DOHH2 (cell line): ENCODE results near the gene CIAO1.

Experiments used
- H3F3A ChIP-seq: fragments of 200-600 bp; sonication (generic), shearing (Covaris generic); 2 replicates; pipeline ENCODE4 v1.6.0; 2016; ENCODE audit warnings: antibody characterized with exemption, mild to moderate bottlenecking; ENCODE audit not compliant: control insufficient read depth, insufficient read depth
- H3K27ac ChIP-seq: fragments of 200-600 bp; sonication (generic); 2 replicates; pipeline ENCODE4 v1.5.1; 2014; ENCODE audit warnings: low read depth, mild to moderate bottlenecking, low read length, moderate library complexity
- H3K27me3 ChIP-seq: fragments of 200-600 bp; sonication (generic); 2 replicates; pipeline ENCODE4 v1.6.1; 2014; ENCODE audit warnings: mild to moderate bottlenecking, low read length, mixed read lengths; ENCODE audit not compliant: control insufficient read depth
- H3K36me3 ChIP-seq: fragments of 200-600 bp; sonication (generic); 2 replicates; pipeline ENCODE4 v1.6.1; 2014; ENCODE audit warnings: mild to moderate bottlenecking, low read length, moderate library complexity, mixed read lengths; ENCODE audit not compliant: control insufficient read depth
- H3K4me1 ChIP-seq: fragments of 200-600 bp; sonication (generic); 2 replicates; pipeline ENCODE4 v1.6.1; 2014; ENCODE audit warnings: mild to moderate bottlenecking, low read length, mixed read lengths; ENCODE audit not compliant: control insufficient read depth
- H3K4me2 ChIP-seq: fragments of 200-600 bp; sonication (generic); 2 replicates; pipeline ENCODE4 v1.6.0; 2014; ENCODE audit warnings: mild to moderate bottlenecking, low read length, moderate library complexity
- H3K4me3 ChIP-seq: fragments of 200-600 bp; sonication (generic); 2 replicates; pipeline ENCODE4 v1.5.1; 2014; ENCODE audit warnings: mild to moderate bottlenecking, low read length, mixed read lengths
- H3K79me2 ChIP-seq: fragments of 200-600 bp; sonication (generic); 2 replicates; pipeline ENCODE4 v1.6.1; 2014; ENCODE audit warnings: mild to moderate bottlenecking, low read length, mixed read lengths; ENCODE audit not compliant: control insufficient read depth
- H3K9me2 ChIP-seq: fragments of 200-600 bp; sonication (generic); replicated peaks from 2 replicates; pipeline ENCODE4 v1.6.1; 2014; ENCODE audit warnings: mild to moderate bottlenecking, low read length, mixed read lengths; ENCODE audit not compliant: control insufficient read depth
- H3K9me3 ChIP-seq: fragments of 200-600 bp; sonication (generic); 2 replicates; pipeline ENCODE4 v1.6.1; 2014; ENCODE audit warnings: antibody characterized with exemption, low read length, mixed read lengths; ENCODE audit not compliant: control insufficient read depth, insufficient read depth
- H4K20me1 ChIP-seq: fragments of 200-600 bp; sonication (generic); 2 replicates; pipeline ENCODE4 v1.6.0; 2014; ENCODE audit warnings: low read depth, mild to moderate bottlenecking, antibody characterized with exemption, low read length, moderate library complexity; ENCODE audit not compliant: control insufficient read depth, insufficient read depth
- CTCF ChIP-seq: fragments of 200-600 bp; sonication (generic); IDR thresholded peaks from one replicate; pipeline ENCODE4 v1.5.1; 2014; ENCODE audit warnings: antibody characterized with exemption, mild to moderate bottlenecking, low read depth, low read length; ENCODE audit not compliant: poor library complexity, severe bottlenecking
- EZH2phosphoT487 ChIP-seq: fragments of 200-600 bp; sonication (generic); IDR thresholded peaks from 2 replicates; pipeline ENCODE4 v1.6.1; 2017; ENCODE audit warnings: borderline replicate concordance, mild to moderate bottlenecking, antibody characterized with exemption, low read length, moderate library complexity, mixed read lengths

The CIAO1 gene

GRCh38 chr2:96301865-96302264 lies 35.8 kb downstream of the CIAO1 start:
- Histone ChIP-seq H3K27me3 (no peaks in the 10 kb centered on the region), H3K27ac (no peak overlapping the region), H3K79me2 (peaks cover 61% of the 10 kb centered on the region), H3K4me1 (peaks cover 22% of the 10 kb centered on the region), H3K36me3 (peaks cover 93% of the 10 kb centered on the region), H3K4me3 (no peak overlapping the region), H3K9me2 (no peaks in the 10 kb centered on the region), H3K4me2 (no peak overlapping the region), H3F3A (no peaks in the 10 kb centered on the region), H3K9me3 (no peaks in the 10 kb centered on the region), H4K20me1 (0 out of 2 replicates have a peak, but pooled peaks cover 3% of the 10 kb centered on the region)
- TF ChIP-seq CTCF (no peak), EZH2phosphoT487 (no peak)

DNA sequence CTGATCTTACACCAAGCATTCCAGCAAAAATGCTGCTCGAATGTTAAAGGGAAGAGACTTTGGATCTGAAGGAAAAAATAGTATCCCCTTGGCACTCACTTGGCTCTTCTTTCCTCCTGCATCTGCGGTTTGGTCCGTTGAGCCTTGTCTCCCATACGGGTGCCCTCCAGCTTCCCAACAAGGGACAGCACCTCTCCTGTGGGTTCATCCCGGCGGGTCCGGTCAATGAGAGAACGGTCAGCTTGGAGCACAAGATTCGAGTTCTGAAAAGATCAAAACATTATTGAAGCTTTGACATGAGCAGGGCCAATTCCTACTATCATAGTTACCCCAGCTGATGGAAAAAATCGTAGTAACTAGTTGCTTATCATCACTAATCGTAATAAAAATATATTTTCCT lies 38.6 kb downstream of the CIAO1 start:
- Histone ChIP-seq H3K9me3 (no peaks in the 10 kb centered on the region), H3K4me3 (peak overlapping the region; percentile 90), H3K9me2 (no peaks in the 10 kb centered on the region), H3K4me2 (peak overlapping the region; percentile 90), H3K27me3 (no peaks in the 10 kb centered on the region), H4K20me1 (0 out of 2 replicates have a peak, but pooled peaks cover 3% of the 10 kb centered on the region), H3K27ac (peak overlapping the region; percentile 74), H3K4me1 (peaks cover 31% of the 10 kb centered on the region), H3K79me2 (peaks cover 64% of the 10 kb centered on the region), H3F3A (peaks cover 9% of the 10 kb centered on the region), H3K36me3 (peaks cover 66% of the 10 kb centered on the region)
- TF ChIP-seq EZH2phosphoT487 (no peak), CTCF (no peak)

DNA sequence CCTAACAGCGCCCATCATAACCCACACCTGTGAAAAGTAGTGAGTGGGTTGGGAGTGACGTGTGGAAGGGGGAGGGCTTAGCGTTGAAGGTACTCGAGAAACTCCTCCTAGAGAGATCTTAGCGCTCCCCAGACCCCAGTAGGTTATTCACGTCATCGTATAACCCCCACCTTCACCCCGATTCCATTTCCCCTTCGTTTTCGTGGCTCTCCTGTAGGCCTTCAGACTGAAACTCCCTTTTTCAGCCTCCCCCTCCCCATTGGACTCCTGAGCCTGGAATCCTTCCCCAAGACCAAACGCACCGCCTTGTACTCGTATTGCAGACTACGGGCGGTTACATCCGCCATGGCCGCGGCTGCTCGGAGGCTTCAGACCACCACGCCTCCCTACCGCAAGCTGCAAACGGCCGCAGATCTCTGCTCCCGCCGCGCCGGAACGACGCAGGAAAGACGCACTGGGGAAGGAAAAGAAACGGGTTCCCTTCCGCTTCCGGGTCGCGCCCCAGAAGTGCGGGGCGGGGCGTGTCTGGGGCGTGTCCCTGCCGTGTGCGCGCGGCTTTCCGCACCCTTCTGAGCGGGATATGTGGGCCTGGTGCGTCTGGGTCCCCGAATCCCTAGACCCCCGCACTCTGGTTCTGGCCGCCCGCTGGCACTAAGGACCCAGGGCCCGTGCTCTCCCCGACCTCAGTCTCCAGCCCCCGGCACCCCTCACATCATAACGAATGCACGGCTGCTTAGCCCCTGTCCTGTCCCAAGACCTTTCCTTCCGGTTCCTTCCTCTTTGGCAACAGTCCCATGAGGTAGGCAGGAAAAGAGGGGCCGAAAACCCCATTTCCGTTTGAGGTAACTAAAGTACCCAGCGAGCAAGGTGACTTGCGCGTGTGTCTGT lies 39.3 kb downstream of the CIAO1 start, which contains the start of gene SNRNP200:
Gene SNRNP200 (minus strand): TSS at position 456 of the 888 bp plus-strand sequence. CDS start 109 bp downstream, at position 347.
- H3K4me1 ChIP-seq, result peaks cover 31% of the 10 kb centered on the region
- H3K4me2 ChIP-seq, result peak within 1 kb of the TSS; percentile 90
- peak within 1 kb of the TSS; percentile 74 for H3K27ac ChIP-seq
- H3K9me2 ChIP-seq, result no peaks in the 10 kb centered on the region
- 0 out of 2 replicates have a peak, but pooled peaks cover 3% of the 10 kb centered on the region for H4K20me1 ChIP-seq
- H3F3A ChIP-seq, result peaks cover 9% of the 10 kb centered on the region
- no peak for TF ChIP-seq EZH2phosphoT487
- H3K9me3 ChIP-seq, result no peaks in the 10 kb centered on the region
- peak within 1 kb of the TSS; percentile 90 for H3K4me3 ChIP-seq
- peaks cover 59% of the 10 kb centered on the region for H3K36me3 ChIP-seq
- no peaks in the 10 kb centered on the region for H3K27me3 ChIP-seq
- peaks cover 62% of the 10 kb centered on the region for H3K79me2 ChIP-seq

- Histone ChIP-seq H3K79me2 (peaks cover 60% of the 10 kb centered on the region), H3K36me3 (peaks cover 55% of the 10 kb centered on the region)
Measured at GRCh38 chr2:96305979-96306308, 39.9 kb downstream of the CIAO1 start.

More at GRCh38 chr2:96305979-96306308, 39.9 kb downstream of the CIAO1 start:
- H3F3A ChIP-seq, result peaks cover 9% of the 10 kb centered on the region
- no peaks in the 10 kb centered on the region for H3K9me3 ChIP-seq
- no peaks in the 10 kb centered on the region for H3K9me2 ChIP-seq
- peak overlapping the region; percentile 90 for H3K4me3 ChIP-seq
- H3K4me2 ChIP-seq, result peak overlapping the region; percentile 90
- no peaks in the 10 kb centered on the region for H3K27me3 ChIP-seq
- peaks cover 31% of the 10 kb centered on the region for H3K4me1 ChIP-seq
- H3K27ac ChIP-seq, result peak overlapping the region; percentile 74
- TF ChIP-seq EZH2phosphoT487, result no peak
- no peak for TF ChIP-seq CTCF
- H4K20me1 ChIP-seq, result 0 out of 2 replicates have a peak, but pooled peaks cover 3% of the 10 kb centered on the region
